ENCODE results near the gene NACAD. TPM values are rescaled to one million over a fixed set of nuclear protein-coding genes. Genes with fewer than 3 reads are reported as not detected.

NACAD gene
- total RNA-seq, 1 experiment from 2014 or later, result 1.0 TPM

DNA sequence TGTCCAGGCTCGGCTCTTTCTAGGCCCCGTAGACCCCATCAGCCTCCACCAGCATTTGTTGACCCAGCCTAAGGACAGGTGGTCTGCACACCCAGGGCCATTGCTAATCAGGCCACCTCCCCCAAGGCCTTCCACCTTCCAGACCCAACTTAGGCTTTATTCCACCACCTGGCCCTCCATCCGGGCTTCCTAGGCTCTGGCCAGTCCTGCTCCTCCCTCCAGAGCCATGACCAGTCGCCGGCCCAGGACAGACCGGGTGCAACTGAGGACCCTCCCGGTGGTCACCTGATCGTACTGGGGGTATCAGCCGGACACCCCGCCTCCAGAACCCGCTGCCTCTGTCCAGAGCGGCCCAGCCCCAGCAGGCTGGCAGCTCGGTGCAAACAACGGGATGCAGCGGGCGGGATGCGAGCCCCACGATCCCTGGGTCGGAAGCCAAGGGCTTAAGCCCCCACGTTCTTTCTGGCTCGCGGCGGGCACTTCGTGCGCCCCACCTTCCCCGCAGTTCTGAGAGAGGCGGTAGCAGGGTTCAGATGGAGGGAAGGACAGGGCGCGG lies 545 bp downstream of the NACAD start:
- CTCF ChIA-PET, result no interaction called here
- intact Hi-C loops (cut with micrococcal nuclease; ENCODE audit: unreplicated experiment), result no loop called here
- BruUV-seq (replicated peaks), result no TSS peak

DNA sequence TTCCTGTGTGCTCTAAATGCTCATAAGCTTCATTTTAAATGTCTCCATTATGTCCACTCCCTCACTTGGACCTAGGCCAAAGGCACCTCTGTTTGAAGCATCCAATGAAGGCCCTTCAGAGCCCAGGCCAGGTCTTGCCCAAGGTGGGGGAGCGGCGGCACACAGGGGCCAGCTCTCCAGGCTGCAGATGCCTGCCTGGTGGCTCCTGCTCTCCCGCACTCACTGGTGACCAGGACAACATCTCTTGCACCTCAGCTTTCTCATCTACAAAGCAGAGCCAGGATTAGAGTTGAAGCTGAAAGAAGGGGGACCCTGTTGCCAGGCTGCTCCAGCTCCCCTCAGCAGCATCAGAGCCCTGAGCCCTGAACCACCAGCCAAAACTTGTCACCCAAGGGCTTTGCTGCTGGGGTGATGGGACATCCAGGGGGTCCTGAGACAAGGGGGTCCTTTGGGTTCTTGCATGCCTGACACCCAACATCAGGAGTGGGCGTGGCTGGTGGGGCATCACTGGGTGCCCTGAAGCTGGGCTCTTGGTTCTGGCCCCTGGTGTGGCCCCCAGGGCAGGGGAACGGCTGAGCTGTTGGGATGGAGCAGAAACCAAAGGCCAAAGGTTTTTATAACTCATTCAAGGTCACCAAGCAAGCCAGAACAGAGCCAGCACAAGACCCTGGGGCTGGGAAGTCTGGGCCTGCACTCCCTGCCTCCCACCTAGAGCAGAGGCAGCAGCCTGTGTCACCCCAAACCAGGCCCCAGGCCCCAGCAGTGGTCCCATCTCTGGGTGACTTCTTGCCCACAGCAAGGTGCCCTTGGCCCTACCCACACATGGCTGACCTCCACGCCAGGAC lies 1.2 kb downstream of the NACAD start:
- no peak for DNase-seq
- intact Hi-C loops (cut with micrococcal nuclease; ENCODE audit: unreplicated experiment), result no loop called here
- no peaks in the 10 kb centered on the region for H3K27me3 Mint-ChIP-seq (ENCODE audit: insufficient read depth, unreplicated experiment)
- Histone ChIP-seq H3K4me3 (ENCODE audit: low read depth, low read length) (no peak overlapping the region), H3K9me3 (no peaks in the 10 kb centered on the region), H3K36me3 (ENCODE audit: control insufficient read depth, insufficient read depth, low read length) (no peaks in the 10 kb centered on the region), H3K4me1 (no peaks in the 10 kb centered on the region), H3K27me3 (replicated peaks; ENCODE audit: control insufficient read depth, insufficient read depth, low read length) (no peaks in the 10 kb centered on the region)
- TF ChIP-seq, protein P1, sequence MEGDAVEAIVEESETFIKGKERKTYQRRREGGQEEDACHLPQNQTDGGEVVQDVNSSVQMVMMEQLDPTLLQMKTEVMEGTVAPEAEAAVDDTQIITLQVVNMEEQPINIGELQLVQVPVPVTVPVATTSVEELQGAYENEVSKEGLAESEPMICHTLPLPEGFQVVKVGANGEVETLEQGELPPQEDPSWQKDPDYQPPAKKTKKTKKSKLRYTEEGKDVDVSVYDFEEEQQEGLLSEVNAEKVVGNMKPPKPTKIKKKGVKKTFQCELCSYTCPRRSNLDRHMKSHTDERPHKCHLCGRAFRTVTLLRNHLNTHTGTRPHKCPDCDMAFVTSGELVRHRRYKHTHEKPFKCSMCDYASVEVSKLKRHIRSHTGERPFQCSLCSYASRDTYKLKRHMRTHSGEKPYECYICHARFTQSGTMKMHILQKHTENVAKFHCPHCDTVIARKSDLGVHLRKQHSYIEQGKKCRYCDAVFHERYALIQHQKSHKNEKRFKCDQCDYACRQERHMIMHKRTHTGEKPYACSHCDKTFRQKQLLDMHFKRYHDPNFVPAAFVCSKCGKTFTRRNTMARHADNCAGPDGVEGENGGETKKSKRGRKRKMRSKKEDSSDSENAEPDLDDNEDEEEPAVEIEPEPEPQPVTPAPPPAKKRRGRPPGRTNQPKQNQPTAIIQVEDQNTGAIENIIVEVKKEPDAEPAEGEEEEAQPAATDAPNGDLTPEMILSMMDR (IDR thresholded peaks at IDR 0.05; ENCODE audit: insufficient read depth in 1 of 2, low read depth in 1 of 2, low read length in 1 of 2, severe bottlenecking in 1 of 2, unreplicated experiment in 1 of 2), result no peak
- H3K36me3 Mint-ChIP-seq (ENCODE audit: insufficient read depth, unreplicated experiment), result peaks cover 6% of the 10 kb centered on the region
- H3K4me3 Mint-ChIP-seq (ENCODE audit: unreplicated experiment), result no peak overlapping the region
- H3K9me3 Mint-ChIP-seq (ENCODE audit: unreplicated experiment), result no peaks in the 10 kb centered on the region
- BruUV-seq (replicated peaks), result no TSS peak
- POLR2A ChIA-PET, result no interaction called here
- H3K27ac Mint-ChIP-seq (ENCODE audit: unreplicated experiment), result no peak overlapping the region
- peaks cover 3% of the 10 kb centered on the region for H3K4me1 Mint-ChIP-seq (ENCODE audit: low read depth, unreplicated experiment)
- CTCF ChIA-PET, result no interaction called here

More for the DNA sequence above, 545 bp downstream of the NACAD start:
- Mint-ChIP-seq H3K27ac (ENCODE audit: unreplicated experiment) (no peak overlapping the region), H3K4me1 (ENCODE audit: low read depth, unreplicated experiment) (peaks cover 8% of the 10 kb centered on the region), H3K27me3 (ENCODE audit: insufficient read depth, unreplicated experiment) (no peaks in the 10 kb centered on the region), H3K9me3 (ENCODE audit: unreplicated experiment) (no peaks in the 10 kb centered on the region), H3K36me3 (ENCODE audit: insufficient read depth, unreplicated experiment) (peaks cover 6% of the 10 kb centered on the region), H3K4me3 (ENCODE audit: unreplicated experiment) (peak overlapping the region; percentile 63)
- no peaks in the 10 kb centered on the region for H3K9me3 ChIP-seq
- H3K4me1 ChIP-seq, result no peaks in the 10 kb centered on the region
- POLR2A ChIA-PET, result no interaction called here
- no peaks in the 10 kb centered on the region for H3K36me3 ChIP-seq (ENCODE audit: control insufficient read depth, insufficient read depth, low read length)
- no peaks in the 10 kb centered on the region for H3K27me3 ChIP-seq (replicated peaks; ENCODE audit: control insufficient read depth, insufficient read depth, low read length)
- no peak overlapping the region for H3K4me3 ChIP-seq (ENCODE audit: low read depth, low read length)
- TF ChIP-seq, protein P1 (IDR thresholded peaks at IDR 0.05; ENCODE audit: insufficient read depth in 1 of 2, low read depth in 1 of 2, low read length in 1 of 2, severe bottlenecking in 1 of 2, unreplicated experiment in 1 of 2), result no peak
- no peak for DNase-seq

DNA sequence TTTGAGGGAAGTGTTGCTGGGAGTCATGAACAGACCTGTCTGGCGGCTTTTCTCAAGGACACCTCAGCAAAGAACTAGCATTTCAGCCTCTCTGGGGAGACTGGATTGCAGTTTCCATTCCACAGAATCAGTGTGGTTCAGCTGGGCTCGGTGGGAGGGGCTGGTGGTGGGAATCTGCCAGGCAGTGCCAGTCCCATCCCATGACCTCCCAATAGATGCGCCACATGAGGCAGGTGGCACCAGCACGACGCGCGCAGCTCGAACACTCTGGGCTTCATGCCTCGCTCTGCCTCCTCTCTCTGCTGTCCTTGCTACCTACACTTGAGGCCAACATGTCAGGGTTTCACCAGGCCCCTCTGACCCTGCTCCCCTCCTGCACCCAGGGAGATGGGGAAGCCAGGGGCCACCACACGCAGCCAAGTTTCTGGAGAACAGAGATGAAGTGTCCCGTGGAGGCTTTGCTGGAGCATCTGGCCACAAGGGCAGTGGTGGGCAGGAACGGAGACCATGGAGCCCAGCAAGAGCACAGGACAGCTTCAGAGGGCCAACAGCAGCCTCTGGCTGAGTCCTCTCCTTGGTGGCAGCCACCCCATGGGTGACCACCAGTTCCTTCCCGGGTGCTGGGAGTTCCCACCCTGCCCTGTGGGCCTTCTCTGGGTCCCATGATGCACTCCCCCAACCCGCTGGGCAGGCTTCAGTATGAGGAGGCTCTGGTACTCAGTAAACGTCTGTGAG lies 2.3 kb downstream of the NACAD start:
- H3K27ac Mint-ChIP-seq (ENCODE audit: unreplicated experiment), result no peak overlapping the region
- BruUV-seq (replicated peaks), result no TSS peak
- ChIA-PET POLR2A (no interaction called here), CTCF (no interaction called here)
- H3K4me3 Mint-ChIP-seq (ENCODE audit: unreplicated experiment), result no peak overlapping the region
- Histone ChIP-seq H3K9me3 (no peaks in the 10 kb centered on the region), H3K27me3 (replicated peaks; ENCODE audit: control insufficient read depth, insufficient read depth, low read length) (no peaks in the 10 kb centered on the region), H3K4me1 (no peaks in the 10 kb centered on the region), H3K36me3 (ENCODE audit: control insufficient read depth, insufficient read depth, low read length) (no peaks in the 10 kb centered on the region), H3K4me3 (ENCODE audit: low read depth, low read length) (no peak overlapping the region)
- no peaks in the 10 kb centered on the region for H3K27me3 Mint-ChIP-seq (ENCODE audit: insufficient read depth, unreplicated experiment)
- intact Hi-C loops (cut with micrococcal nuclease; ENCODE audit: unreplicated experiment), result no loop called here
- peaks cover 6% of the 10 kb centered on the region for H3K36me3 Mint-ChIP-seq (ENCODE audit: insufficient read depth, unreplicated experiment)
- no peaks in the 10 kb centered on the region for H3K9me3 Mint-ChIP-seq (ENCODE audit: unreplicated experiment)
- H3K4me1 Mint-ChIP-seq (ENCODE audit: low read depth, unreplicated experiment), result no peaks in the 10 kb centered on the region
- TF ChIP-seq, protein P1 (IDR thresholded peaks at IDR 0.05; ENCODE audit: insufficient read depth in 1 of 2, low read depth in 1 of 2, low read length in 1 of 2, severe bottlenecking in 1 of 2, unreplicated experiment in 1 of 2), result no peak
- DNase-seq, result no peak
